HEK293 (cell line): ENCODE results near the gene CHD2.

ENCODE experiments used
- CTCF ChIP-seq: fragments of 450-650 bp; formaldehyde crosslinking; IDR thresholded peaks from 2 replicates; pipeline ENCODE4 v1.5.1; 2016; ENCODE audit warnings: missing biosample characterization, missing genetic modification characterization
- ZBTB21 ChIP-seq: fragments of 450-650 bp; formaldehyde crosslinking; IDR thresholded peaks from 2 replicates; pipeline ENCODE4 v1.5.1; 2017; ENCODE audit warnings: missing biosample characterization, missing genetic modification characterization

DNA sequence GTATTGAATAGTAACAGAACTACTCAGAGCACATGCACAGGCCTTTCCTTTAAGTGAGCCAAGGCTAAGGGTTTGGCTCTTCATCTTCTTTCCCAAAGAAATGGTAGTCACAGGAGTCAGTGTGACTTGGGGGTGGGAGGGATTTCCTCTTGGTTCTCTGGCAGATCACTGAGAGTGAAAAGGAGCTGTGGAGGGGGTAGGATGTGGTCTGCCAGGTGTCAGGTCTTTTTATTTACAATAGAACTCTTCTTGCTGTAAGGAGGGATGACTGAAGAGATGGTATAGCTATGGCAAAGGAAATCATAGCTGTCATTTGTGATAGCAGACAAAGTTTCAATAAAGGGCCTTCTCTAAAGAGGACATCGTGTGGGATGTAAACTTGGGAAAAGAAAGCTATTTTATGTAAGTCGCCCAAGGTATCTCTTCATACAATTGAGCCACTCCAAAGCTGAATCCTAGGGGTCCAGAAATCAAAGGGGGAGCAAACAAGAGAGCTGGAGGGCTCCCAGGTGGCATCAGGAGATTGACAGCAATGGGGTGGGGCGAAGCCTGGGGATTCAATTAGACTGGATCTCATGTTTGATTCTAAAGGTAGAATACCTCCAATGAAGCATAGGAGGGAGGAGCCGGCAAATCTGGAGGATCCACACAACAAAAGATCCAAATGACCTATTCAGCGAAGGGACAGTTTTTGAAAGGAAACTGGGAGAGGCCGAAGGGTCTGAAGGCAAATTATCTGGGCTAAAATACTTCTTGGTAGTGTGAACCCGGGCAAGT is 20.0 kb upstream of the CHD2 start:
- TF ChIP-seq CTCF (tag by site-specific recombination) (no peak), ZBTB21 (no peak)
